Activated CD4-positive, alpha-beta T cell treated with anti-CD3 and anti-CD28 coated beads, Interleukin-2, Interleukin-4, amounts not matched to agents 100 ng/mL and 50 ng/mL, durations not matched to agents 16 hours and 8 hours (primary cell): ENCODE data around the gene CBL.
"Not testable (repeated sequence)": the region's sequence is repeated elsewhere in the genome, so short reads cannot be mapped to it uniquely, and the experiment has no call there.

Experiments
- DNase-seq: peaks from one replicate; pipeline ENCODE4 v3.0.0-alpha.2; 2020; ENCODE audit warnings: low spot score

The CBL gene

DNA sequence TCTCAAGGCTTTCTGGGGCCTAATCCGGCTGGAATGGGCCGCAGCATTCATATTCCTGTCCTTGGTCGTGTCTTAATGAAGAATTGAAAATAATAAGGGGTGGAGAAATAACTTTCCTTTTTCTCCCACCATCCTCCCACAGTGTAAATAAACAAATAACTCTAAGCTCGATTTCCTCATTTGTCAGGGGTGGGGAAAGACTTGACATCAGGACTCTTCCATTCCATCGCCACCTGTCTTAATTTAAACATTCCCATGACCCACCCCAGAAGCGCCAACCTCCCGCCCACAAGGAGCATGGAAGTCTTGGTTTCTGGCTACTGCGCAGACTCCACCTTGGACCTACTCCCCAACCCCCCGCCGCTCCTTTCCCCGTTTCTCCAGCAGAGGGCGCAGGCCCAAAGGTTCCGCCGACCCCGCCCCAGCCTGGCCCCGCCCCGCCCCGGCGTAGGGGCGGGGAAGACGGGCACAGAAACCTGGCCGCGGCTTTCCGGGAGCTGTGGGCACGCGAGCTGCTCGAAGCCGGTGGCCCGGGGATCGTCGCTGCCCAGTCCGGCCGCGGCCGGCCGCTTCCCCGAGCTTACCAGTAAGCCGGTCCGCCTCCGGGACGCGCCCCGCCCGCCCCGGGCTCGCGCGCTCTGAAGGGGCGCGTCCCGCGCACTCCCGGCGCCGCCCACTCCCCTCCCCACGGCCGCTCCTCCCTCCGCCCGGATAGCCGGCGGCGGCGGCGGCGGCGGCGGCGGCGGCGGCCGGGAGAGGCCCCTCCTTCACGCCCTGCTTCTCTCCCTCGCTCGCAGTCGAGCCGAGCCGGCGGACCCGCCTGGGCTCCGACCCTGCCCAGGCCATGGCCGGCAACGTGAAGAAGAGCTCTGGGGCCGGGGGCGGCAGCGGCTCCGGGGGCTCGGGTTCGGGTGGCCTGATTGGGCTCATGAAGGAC is at the start of gene CBL:
TSS of gene CBL (plus strand) at position 766 of the 937 bp plus-strand sequence. CDS start at position 845, 79 bp downstream.
- DNase-seq = peak; percentile 96

DNA sequence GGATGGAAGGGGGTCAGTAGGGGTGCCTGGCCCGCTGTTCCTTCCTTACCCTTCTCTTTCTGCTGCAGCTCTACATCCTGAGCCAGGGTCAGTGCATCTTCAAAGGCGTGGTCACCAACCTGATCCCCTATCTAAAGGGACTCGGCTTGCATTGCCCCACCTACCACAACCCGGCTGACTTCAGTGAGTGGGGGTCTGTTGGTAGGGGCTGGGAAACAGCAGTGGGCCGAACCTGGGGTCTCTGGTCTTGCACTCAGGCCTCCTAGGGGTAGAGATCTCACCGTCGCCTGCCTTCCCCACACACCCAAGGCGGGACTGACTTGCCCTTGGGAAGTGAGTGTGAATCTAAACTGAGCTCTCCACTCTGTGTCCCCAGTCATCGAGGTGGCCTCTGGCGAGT is 49.6 kb upstream of the CBL start:
- DNase-seq = no peak

DNA sequence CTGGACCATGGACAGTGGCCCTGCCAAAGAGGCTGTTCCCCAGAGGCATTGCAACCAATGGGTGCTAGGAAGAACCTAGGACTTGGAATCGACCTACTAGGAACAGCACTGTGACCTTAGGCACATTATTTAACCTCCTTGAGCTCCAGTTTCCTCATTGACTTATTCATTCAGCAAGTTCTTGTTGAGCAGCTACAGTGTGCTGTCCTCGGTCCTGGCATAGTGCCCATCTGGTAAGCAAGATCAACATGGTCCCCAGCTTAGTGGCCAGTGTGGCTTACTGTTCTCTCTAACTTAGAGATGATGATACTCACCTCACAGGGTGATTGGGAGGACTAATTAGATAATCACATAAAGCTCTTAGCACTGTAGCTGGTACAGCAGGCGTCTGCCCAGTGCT is 49.1 kb upstream of the CBL start:
- DNase-seq = no peak

DNA sequence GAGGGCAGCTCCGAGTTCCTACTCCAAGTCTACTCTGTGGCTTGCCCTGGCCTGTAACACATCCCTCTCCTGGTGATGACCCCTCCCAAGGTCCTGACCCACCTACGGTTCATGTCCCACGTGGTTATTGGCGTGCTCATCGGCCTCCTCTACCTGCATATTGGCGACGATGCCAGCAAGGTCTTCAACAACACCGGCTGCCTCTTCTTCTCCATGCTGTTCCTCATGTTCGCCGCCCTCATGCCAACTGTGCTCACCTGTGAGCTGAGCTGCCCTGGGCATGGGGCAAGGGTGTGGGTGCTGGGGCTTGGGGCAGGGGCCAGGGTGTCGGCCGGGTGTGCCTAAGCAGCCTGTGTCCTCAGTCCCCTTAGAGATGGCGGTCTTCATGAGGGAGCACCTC is 47.7 kb upstream of the CBL start:
- DNase-seq = no peak

DNA sequence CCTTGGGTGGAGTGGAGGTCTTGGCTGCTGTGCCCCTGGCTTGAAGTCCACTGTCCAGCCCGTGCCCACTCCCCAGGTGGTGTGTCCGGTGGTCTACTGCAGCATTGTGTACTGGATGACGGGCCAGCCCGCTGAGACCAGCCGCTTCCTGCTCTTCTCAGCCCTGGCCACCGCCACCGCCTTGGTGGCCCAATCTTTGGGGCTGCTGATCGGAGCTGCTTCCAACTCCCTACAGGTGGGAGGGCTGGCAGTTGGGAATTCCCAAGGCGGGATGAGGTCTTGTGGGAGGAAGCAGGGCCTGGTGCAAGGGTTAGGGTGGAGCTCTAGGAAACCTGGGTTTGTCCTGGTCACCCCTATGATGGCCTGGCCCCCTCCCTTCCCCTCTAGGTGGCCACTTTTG is 46.0 kb upstream of the CBL start:
- DNase-seq = no peak

DNA sequence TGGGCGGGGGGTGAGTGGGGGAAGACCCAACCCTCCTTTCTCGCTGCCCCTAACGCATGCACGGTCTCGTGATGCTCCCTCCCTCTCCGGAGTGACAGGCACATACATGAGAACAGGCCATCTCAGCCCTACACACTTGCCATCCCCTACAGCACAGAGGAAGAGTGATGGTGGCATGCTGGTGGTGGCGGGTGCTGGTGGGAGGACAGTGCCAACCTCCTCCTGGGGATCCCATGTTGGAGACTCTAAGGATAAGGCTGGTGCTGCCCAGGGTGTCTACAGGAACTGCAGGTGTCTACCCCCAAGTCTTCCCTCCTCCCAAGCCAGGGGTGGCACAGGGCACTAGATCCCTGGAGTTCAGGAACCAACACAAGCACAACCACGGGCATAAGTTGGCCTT is 44.3 kb upstream of the CBL start:
- DNase-seq = no peak

DNA sequence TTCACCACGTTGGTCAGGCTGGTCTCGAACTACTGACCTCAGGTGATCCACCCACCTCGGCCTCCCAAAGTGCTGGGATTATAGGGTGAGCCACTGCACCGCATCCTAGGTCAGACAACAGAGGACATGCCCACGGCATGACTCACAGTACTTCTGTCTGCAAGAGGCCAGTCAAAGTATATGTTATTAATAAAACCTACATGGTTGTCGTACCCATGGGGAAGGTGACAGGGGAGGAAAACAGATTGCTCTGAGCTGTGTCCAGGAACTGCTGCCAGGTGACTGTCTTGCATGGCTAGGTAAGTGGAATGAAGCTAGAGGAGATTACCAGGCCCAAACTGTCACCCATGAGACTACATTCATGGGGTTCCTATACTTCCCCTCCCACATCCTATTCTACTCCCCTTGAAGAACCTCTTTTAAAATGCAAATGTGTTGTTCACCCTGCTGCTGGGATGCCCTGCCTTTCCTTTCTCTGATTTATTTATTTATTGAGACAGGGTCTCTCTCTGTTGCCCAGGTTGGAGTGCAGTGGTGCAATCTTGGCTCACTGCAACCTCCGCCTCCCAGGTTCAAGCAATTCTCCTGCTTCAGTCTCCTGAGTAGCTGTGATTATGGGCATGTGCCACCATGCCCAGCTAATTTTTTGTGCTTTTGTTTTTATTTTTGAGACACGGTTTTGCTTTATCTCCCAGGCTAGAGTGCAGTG is 39.6 kb upstream of the CBL start:
- DNase-seq = no peak

DNA sequence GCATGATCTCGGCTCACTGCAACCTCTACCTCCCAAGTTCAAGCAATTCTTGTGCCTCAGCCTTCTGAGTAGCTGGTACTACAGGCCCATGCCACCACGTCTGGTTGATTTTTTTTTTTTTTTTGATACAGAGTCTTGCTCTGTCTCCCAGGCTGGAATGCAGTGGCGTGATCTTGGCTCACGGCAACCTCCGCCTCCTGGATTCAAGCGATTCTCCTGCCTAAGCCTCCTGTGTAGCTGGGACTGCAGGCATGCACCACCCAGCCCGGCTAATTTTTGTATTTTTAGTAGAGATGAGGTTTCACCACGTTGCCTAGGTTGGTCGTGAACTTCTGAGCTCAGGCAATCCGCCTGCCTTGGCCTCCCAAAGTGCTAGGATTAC is 39.1 kb upstream of the CBL start:
- not testable (repeated sequence) for DNase-seq

DNA sequence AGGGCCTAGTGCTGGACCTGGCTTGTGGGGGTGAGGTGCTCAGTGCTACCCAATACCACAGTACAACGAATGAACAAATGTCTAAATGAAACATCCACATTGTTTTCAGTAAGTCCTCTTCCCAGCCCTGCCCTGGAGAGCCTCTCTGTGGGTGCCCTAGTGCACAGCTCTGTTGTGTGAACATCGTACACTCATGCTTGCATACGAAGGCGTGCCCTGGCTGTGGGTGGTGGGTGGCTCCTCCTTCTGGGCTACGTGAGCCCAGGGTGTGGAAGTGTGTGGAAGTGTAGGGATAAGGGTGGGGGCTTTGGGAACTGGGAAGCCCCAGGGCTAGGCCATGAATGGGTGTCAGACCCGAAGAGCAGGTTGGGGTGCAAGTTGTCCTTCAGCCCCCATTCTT is 38.2 kb upstream of the CBL start:
- DNase-seq = no peak

DNA sequence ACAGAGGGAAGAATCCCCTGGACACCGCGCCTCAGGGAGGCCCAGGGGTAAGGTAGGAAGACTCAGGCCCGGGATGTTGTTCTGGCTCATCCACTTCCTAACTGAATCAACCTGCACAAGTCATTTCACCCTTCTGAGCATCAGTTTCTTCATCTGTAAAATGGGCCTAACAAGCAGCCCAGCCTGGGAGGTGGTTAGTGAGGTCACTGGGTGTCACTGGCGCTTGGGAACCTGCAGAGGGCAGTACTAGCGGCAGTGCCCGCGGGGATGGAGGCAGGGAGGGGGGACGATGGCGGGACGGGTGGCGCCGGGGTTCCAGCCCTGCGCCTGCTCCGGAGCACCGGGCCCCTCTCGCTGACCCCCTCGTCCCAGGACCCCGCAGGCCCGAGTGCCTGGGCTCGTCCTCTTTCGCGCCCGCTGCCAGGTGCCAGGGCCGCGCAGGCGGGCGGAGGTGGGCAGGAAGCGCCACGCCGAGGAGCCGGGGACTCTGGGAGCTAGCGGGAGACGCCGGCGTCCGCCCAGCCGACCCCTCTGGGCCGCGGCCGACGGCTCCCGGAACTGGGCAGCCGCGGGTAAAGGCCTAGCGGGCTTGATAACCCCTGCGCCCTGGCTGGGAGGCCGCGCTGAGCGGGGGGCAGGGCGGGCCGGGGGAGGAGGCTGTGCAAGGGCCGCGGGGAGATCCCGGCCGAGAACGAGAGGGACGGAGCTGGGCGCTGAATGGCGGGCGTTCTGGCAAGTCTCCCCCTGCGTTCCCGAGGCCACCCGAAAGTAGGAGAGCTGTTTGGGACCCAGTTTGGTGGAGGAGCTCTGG is 37.5 kb upstream of the CBL start, which contains the start of gene NLRX1:
TSS of gene NLRX1 (plus strand) at position 255 of the 811 bp plus-strand sequence. CDS start 2,679 bp downstream, outside the sequence.
- peak; percentile 94 for DNase-seq

DNA sequence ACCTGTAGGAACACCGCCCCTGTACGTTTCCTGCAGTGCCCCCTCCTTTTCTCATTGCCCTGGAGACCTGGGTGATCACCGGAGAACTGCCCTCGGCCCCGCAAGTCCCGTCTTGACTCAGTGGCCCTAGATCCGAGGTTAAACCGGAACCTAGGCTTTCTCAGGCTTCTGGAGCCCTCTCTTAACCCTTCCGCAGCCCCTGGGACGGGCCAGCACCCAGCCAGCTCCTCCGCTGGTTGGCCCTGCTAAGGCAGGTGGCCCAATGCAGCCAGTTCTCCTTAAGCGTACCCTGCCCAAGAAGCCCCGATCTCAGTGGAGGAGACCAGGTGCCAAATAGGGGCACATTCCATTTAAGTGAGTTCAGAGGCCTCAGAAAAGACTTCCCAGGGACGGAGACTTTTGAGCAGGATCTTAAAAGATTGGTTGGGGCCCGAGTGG is 36.8 kb upstream of the CBL start:
- DNase-seq = peak; percentile 54

DNA sequence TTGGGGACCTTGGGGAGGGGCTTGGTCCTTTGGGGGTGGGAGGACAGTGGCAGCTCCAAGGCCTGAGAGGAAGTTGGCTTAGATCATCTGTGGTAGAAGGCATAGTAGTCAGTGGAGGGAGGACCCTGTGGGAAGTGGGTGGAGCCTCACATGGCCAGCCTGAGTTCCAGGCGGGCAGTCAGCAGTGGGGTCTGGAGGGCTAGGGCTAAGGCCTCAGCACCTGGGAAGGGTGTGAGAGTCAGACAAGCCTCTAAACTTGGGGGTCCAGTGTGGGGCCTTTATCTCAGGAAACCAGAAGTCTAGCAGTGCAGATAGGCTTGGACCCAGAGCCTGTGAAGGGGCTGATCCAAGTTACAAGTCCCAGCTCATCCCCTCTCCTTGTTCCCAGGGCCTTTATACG is 33.6 kb upstream of the CBL start:
- no peak for DNase-seq

DNA sequence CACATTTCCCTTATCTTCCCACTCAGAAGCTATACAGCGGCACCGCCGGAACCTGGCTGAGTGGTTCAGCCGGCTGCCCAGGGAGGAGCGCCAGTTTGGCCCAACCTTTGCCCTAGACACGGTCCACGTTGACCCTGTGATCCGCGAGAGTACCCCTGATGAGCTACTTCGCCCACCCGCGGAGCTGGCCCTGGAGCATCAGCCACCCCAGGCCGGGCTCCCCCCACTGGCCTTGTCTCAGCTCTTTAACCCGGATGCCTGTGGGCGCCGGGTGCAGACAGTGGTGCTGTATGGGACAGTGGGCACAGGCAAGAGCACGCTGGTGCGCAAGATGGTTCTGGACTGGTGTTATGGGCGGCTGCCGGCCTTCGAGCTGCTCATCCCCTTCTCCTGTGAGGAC is 32.7 kb upstream of the CBL start:
- DNase-seq = no peak

DNA sequence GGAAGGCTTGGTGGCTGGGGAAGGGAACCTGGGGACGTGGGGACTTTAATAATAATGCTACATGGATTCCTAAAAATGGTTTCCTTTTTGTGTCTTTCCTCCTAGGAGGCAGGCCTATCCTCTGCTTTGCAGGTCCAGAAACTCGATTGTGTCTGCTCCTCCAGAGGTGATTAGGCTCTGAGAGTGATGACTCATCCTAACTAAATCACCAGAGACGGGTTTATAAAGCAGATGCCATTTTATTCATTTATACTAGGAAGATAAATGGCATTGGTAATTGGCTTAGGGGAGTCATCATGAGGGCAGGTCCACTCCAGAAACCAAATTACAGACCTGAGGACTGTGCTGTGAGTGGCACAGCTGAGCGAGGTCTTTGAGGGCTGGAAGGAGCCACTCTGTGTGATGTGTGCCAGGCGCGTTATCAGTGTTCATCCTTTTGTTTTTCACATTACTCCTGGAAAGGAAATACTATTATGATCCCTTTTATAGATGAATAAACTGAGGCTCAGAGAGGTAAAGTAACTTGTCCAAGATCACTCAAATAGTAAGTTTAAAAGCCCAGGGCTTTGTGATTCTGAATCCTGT is 30.6 kb upstream of the CBL start:
- peak; percentile 26 for DNase-seq

DNA sequence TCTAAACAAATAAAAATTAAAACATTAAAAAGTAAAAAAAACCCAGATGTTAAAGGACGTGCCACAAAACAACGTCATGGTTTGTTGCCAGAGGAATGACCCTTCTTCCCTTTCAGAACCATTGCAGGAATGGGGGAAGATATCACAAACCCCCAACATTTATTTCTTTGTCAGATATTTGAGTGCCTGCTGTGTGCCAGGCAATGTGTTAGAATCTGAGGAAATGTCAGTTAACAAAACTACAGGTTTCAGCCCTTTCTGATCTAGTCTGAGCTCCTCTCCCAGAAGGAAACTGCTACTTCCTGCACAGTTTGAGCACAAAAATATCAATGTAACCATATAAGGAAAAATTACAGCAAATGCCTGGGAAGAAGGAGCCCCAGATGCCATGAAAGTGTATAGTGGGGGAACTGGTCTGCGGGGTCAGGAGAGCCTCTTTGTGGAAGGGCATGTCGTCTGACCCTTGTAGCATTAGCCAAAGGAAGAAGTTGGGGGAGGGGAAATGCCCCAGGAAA is 27.9 kb upstream of the CBL start:
- DNase-seq = no peak

DNA sequence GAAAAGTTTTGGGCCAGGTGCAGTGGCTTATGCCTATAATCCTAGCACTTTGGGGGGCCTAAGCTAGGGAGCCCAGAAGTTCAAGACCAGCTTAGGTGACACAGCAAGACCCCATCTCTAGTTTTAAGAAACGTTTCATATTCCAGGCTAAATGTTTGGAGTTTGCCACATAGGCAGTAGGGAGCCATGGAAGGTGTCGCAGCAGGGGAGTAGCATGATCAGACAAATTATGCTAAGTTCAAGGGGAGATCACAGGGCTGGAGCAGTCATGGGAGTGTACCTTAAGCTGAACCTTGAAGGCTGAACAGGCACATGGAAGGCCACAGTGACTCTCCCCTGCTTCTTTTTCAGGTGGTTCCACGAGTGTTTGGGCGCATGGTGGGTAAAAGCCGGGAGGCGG is 26.8 kb upstream of the CBL start:
- no peak for DNase-seq

DNA sequence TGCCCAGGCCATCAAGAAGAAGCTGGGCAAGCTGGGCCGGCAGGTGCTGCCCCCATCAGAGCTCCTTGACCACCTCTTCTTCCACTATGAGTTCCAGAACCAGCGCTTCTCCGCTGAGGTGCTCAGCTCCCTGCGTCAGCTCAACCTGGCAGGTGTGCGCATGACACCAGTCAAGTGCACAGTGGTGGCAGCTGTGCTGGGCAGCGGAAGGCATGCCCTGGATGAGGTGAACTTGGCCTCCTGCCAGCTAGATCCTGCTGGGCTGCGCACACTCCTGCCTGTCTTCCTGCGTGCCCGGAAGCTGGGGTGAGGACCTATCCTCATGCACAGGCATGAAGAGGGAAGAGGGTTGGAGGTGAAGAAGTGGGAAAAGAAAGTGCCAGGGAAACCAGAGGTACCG is 26.2 kb upstream of the CBL start:
- no peak for DNase-seq

DNA sequence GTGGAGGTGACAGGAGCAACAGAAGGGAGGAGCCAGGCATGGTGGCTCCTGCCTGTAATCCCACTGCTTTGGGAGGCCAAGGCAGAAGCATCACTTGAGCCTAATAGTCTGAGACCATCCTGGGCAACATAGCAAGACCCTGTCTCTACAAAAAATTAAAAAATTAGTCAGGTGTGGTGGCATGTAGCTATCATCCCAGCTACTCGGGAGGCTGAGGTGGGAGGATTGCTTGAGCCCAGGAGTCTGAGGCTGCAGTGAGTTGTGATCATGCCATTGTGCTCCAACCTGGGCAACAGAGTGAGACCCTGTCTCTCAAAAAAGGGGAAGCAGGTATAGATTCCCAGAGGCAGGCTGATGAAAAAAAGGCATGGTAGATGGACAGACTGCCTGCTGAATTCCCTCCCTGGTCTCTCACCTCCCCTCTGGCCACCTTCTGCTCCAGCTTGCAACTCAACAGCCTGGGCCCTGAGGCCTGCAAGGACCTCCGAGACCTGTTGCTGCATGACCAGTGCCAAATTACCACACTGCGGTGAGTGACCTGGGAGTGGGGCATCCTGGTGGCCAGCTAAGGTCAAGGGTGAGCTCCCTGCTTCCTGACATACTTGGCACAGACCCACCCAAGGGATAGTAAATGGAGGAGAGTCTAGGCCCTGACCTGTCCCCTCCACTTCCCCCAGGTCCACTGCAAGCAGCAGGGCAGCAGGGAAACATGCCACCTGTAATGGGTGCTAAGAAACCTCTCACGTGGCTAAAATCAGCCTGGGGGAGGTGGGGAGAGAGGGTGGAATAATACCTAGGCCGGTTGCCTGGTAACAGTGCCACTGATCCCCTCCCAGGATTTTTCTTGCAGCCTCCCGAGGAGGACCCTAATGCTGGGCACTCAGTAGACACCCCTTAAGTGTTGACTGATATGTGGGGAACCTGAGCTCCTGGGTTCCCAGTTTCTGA is 25.1 kb upstream of the CBL start:
- no peak for DNase-seq

DNA sequence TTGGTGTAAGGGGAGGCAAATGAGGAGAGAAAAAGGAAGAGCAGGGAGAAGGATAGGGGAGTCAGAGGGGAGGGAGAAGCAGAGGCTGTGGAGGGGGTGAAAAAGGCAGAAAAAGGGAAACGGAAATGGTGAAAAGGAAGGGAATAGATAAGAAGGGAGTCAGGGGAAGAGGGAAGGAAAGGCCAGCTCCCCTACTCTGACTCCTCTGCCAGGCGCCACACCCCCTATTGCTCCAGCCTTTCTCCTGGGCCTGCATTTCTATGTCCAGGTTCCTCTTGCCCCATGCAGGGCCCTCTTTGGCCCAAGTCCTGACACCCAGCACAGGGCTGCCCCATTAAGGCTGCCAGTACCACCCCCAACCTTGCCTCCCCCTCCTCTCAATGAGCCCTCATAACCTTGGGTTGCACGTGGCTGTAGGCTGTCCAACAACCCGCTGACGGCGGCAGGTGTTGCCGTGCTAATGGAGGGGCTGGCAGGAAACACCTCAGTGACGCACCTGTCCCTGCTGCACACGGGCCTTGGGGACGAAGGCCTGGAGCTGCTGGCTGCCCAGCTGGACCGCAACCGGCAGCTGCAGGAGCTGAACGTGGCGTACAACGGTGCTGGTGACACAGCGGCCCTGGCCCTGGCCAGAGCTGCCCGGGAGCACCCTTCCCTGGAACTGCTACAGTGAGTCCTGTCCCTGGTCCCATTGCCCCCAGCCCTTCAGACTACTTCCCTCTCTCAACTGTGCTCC is 24.3 kb upstream of the CBL start:
- DNase-seq = no peak

DNA sequence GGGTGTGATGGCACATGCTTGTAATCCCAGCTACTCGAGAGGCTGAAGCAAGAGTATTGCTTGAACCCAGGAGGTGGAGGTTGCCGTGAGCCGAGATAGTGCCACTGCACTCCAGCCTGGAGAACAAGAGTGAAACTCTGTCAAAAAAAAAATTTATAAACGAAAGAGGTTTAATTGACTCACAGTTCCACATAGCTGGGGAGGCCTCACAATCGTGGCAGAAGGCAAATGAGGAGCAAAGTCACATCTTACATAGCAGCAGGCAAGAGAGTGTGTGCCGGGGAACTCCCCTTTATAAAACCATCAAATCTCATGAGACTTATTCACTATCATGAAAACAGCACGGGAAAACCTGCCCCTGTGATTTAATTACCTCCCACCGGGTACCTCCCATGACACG is 21.7 kb upstream of the CBL start:
- not testable (repeated sequence) for DNase-seq
